Measurements from ENCODE around the gene COL4A3. TPM values are rescaled to one million over a fixed set of nuclear protein-coding genes. Genes with fewer than 3 reads are reported as not detected.

COL4A3 gene
- total RNA-seq = 33.6 TPM
- long read RNA-seq, full-length matches to known transcripts = 1 of 34 reads
- long read RNA-seq, partial matches to known transcripts = 9 of 34 reads
- long read RNA-seq, other reads (novel, unspliced or antisense) = 24 of 34 reads

GRCh38 chr2:227163998-227164762, at the start of gene COL4A3, which contains the start of gene COL4A4:
Gene COL4A3 (plus strand): TSS chr2:227164624. CDS start chr2:227164727, 103 bp downstream.
Gene COL4A4 (minus strand): TSS chr2:227164205. CDS start chr2:227147483, 16,722 bp downstream.
- TF ChIP-seq CTCF (IDR thresholded peaks at IDR 0.05) = no peak
- ATAC-seq = peak; percentile 97 to 98
- Histone ChIP-seq H3K4me1 (peaks cover 9% of the 10 kb centered on the region), H3K27ac (peak within 1 kb of the TSS; percentile 82), H3K4me3 (peak within 1 kb of the TSS; percentile 63), H3K36me3 (no peaks in the 10 kb centered on the region), H3K9me3 (no peaks in the 10 kb centered on the region), H3K27me3 (ENCODE audit: low read depth) (peaks cover 38% of the 10 kb centered on the region)
- intact Hi-C loops (cut with DNase I) = no loop called here
- DNase-seq = peak; percentile 84

DNA sequence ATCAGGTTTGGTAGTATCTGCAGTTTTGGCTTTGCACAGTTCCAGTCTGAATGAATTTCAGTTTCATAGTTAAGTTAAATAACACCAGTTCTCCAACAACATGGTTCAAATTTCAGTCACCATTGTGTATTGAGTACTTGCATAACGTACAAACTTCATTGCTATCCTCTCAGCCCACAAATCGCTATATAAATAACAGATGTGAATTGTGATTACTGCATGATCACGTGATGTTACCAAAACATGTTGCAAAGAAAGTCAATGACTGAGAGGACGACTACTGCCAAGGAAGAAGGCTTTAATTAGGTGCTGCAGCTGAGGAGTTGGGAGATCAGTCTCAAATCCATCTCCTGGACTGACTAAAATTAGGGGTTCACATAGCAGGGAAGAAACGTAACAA, 48.7 kb upstream of the COL4A3 start:
- H3K27ac ChIP-seq = no peak overlapping the region
- no peaks in the 10 kb centered on the region for H3K27me3 ChIP-seq (ENCODE audit: low read depth)
- peaks cover 7% of the 10 kb centered on the region for H3K36me3 ChIP-seq
- TF ChIP-seq CTCF (IDR thresholded peaks at IDR 0.05) = no peak
- H3K4me3 ChIP-seq = no peak overlapping the region
- intact Hi-C loops (cut with DNase I) = no loop called here
- DNase-seq (no peak), ATAC-seq (no peak)
- H3K4me1 ChIP-seq = no peaks in the 10 kb centered on the region
- no peaks in the 10 kb centered on the region for H3K9me3 ChIP-seq

GRCh38 chr2:227117027-227117426, 47.4 kb upstream of the COL4A3 start:
- no peaks in the 10 kb centered on the region for H3K27me3 ChIP-seq (ENCODE audit: low read depth)
- H3K9me3 ChIP-seq = no peaks in the 10 kb centered on the region
- H3K4me3 ChIP-seq = no peak overlapping the region
- intact Hi-C loops (cut with DNase I) = no loop called here
- no peak overlapping the region for H3K27ac ChIP-seq
- DNase-seq (no peak), ATAC-seq (no peak)
- H3K36me3 ChIP-seq = no peaks in the 10 kb centered on the region
- no peak for TF ChIP-seq CTCF (IDR thresholded peaks at IDR 0.05)
- H3K4me1 ChIP-seq = no peaks in the 10 kb centered on the region

GRCh38 chr2:227117852-227118251, 46.6 kb upstream of the COL4A3 start:
- H3K9me3 ChIP-seq = no peaks in the 10 kb centered on the region
- H3K27ac ChIP-seq = no peak overlapping the region
- no peak overlapping the region for H3K4me3 ChIP-seq
- no peak for DNase-seq
- H3K27me3 ChIP-seq (ENCODE audit: low read depth) = no peaks in the 10 kb centered on the region
- H3K36me3 ChIP-seq = no peaks in the 10 kb centered on the region
- ATAC-seq = no peak
- no peaks in the 10 kb centered on the region for H3K4me1 ChIP-seq
- intact Hi-C loops (cut with DNase I) = no loop called here
- no peak for TF ChIP-seq CTCF (IDR thresholded peaks at IDR 0.05)

- Histone ChIP-seq H3K36me3 (no peaks in the 10 kb centered on the region), H3K9me3 (no peaks in the 10 kb centered on the region), H3K4me3 (no peak overlapping the region), H3K27me3 (ENCODE audit: low read depth) (no peaks in the 10 kb centered on the region), H3K27ac (no peak overlapping the region), H3K4me1 (no peaks in the 10 kb centered on the region)
- TF ChIP-seq CTCF (IDR thresholded peaks at IDR 0.05) = no peak
- ATAC-seq = no peak
- no peak for DNase-seq
- intact Hi-C loops (cut with DNase I) = no loop called here
Measured at GRCh38 chr2:227118353-227118752, 46.1 kb upstream of the COL4A3 start.

Data from lower lobe of right lung (tissue), 2 donors.